K562 (cell line): Measurements from ENCODE around the gene HOXA5. TPM values are rescaled to one million over a fixed set of nuclear protein-coding genes. Genes with fewer than 3 reads are reported as not detected.

Experiments
- ATAC-seq: fragments of 200-7000 bp; cut with Tn5 transposase; 3 replicates; pipeline ENCODE4 v1.9.1; 2020; ENCODE audit warnings: moderate library complexity
- BruUV-seq: library from RNA; stranded (reverse); fragments of 400-500 nt; replicated peaks from 2 replicates; lab custom pipeline; 2021; lab: Mats Ljungman, UMichigan
- CTCF ChIA-PET: fragments of 300-600 bp; formaldehyde crosslinking; extraction: SDS; loops from one replicate; lab custom pipeline; 2021; ENCODE audit warnings: low intra/inter-chr PET ratio; lab: Yijun Ruan, JAX
- POLR2A ChIA-PET: fragments of 300-600, 350-650 bp; sonication (Branson Sonifier 250); formaldehyde crosslinking; extraction: SDS; loops from one replicate; lab custom pipeline; 2021; ENCODE audit warnings: antibody characterized with exemption, inconsistent platforms; lab: Yijun Ruan, JAX
- DNase-seq, 4 experiments: peaks; one replicate each; pipeline versions ENCODE4 v3.0.0 to v3.0.0-alpha.2; 2011 to 2018; ENCODE audit warnings: low spot score in 3 of 4, mixed read lengths in 3 of 4; ENCODE audit errors: extremely low read depth in 1 of 4
- FAIRE-seq: peaks from 2 replicates; lab custom pipeline; 2011; peaks lifted over from hg19 to GRCh38; lab: Jason Lieb, UNC
- H2AFZ ChIP-seq: 2 replicates; pipeline ENCODE4 v1.6.0; 2011; ENCODE audit warnings: low read depth, low read length, control low read depth, inconsistent platforms
- H3K27ac ChIP-seq: fragments of 200-600 bp; 3 replicates; pipeline ENCODE4 v1.8.0; 2011; ENCODE audit warnings: low read depth, mild to moderate bottlenecking, control low read depth, inconsistent platforms, low read length, moderate library complexity, mixed read lengths; ENCODE audit errors: extremely low read depth
- H3K27me3 ChIP-seq, 2 experiments: fragments of 300-600 bp in 1 of 2; 2 replicates in 1 of 2; 3 replicates in 1 of 2; pipeline versions ENCODE4 v1.6.0 to v1.8.0; 2011; ENCODE audit warnings: inconsistent platforms in 2 of 2, low read length in 2 of 2, mild to moderate bottlenecking in 1 of 2, mixed read lengths in 1 of 2, moderate library complexity in 1 of 2; ENCODE audit not compliant: control insufficient read depth in 2 of 2, insufficient read depth in 2 of 2
- H3K36me3 ChIP-seq: fragments of 300-600 bp; 3 replicates; pipeline ENCODE4 v1.8.0; 2011; ENCODE audit warnings: mild to moderate bottlenecking, low read length, inconsistent platforms; ENCODE audit not compliant: control insufficient read depth, insufficient read depth
- H3K4me1 ChIP-seq, 2 experiments: fragments of 200-600 bp in 1 of 2; replicated peaks in 1 of 2; 2 replicates in 1 of 2; 3 replicates in 1 of 2; pipeline versions ENCODE4 v1.5.1 to v1.8.0; 2011; ENCODE audit warnings: inconsistent platforms in 2 of 2, low read length in 2 of 2, mild to moderate bottlenecking in 1 of 2, mixed read lengths in 1 of 2, moderate library complexity in 1 of 2; ENCODE audit not compliant: control insufficient read depth in 2 of 2, insufficient read depth in 2 of 2
- H3K4me2 ChIP-seq: 2 replicates; pipeline ENCODE4 v1.6.1; 2011; ENCODE audit warnings: low read length, control low read depth, inconsistent platforms, mixed read lengths; ENCODE audit not compliant: insufficient read depth
- H3K4me3 ChIP-seq: fragments of 200-600 bp; sonication (generic), shearing (Covaris generic); 2 replicates; pipeline ENCODE4 v1.5.1; 2016; ENCODE audit warnings: control low read depth, inconsistent platforms
- H3K79me2 ChIP-seq: fragments of 200-600 bp; 3 replicates; pipeline ENCODE4 v1.8.0; 2011; ENCODE audit warnings: low read length, inconsistent platforms; ENCODE audit not compliant: control insufficient read depth, insufficient read depth
- H3K9ac ChIP-seq, 2 experiments: 2 replicates each; pipeline versions ENCODE4 v1.6.0 to v1.6.1; 2011; ENCODE audit warnings: low read depth in 2 of 2, low read length in 2 of 2, control low read depth in 1 of 2, inconsistent platforms in 1 of 2, mild to moderate bottlenecking in 1 of 2, mixed read lengths in 1 of 2; ENCODE audit not compliant: insufficient read depth in 1 of 2
- H3K9me1 ChIP-seq: one replicate; pipeline ENCODE4 v1.6.0; 2011; ENCODE audit warnings: inconsistent platforms, mild to moderate bottlenecking, low read length, moderate library complexity; ENCODE audit not compliant: control insufficient read depth, insufficient read depth
- H3K9me3 ChIP-seq: replicated peaks from 2 replicates; pipeline ENCODE4 v1.5.1; 2011; ENCODE audit warnings: low read depth, low read length, inconsistent platforms; ENCODE audit not compliant: control insufficient read depth, insufficient read depth
- H4K20me1 ChIP-seq: replicated peaks from 2 replicates; pipeline ENCODE4 v1.6.1; 2011; ENCODE audit warnings: low read length, inconsistent platforms, mixed read lengths; ENCODE audit not compliant: control insufficient read depth, insufficient read depth
- AFF1 ChIP-seq, 2 experiments: fragments of 450-650 bp; IDR thresholded peaks; 2 replicates each; pipeline ENCODE4 v1.6.1; 2018; ENCODE audit warnings: mild to moderate bottlenecking in 2 of 2, low read depth in 1 of 2; ENCODE audit not compliant: partially characterized antibody in 2 of 2
- BCOR ChIP-seq: fragments of 450-650 bp; IDR thresholded peaks from 2 replicates; pipeline ENCODE4 v1.6.1; 2016
- CHD2 ChIP-seq: IDR thresholded peaks from 2 replicates; pipeline ENCODE4 v1.6.1; 2011; ENCODE audit warnings: low read depth, low read length
- ZKSCAN3 ChIP-seq: fragments of 250-450 bp; sonication (Bioruptor Pico); IDR thresholded peaks from 2 replicates; pipeline ENCODE4 v1.4.0; 2020
- ZNF780A ChIP-seq: fragments of 250-450 bp; sonication (Bioruptor Pico); IDR thresholded peaks from 2 replicates; pipeline ENCODE4 v1.5.0; 2021; ENCODE audit warnings: mild to moderate bottlenecking
- WGBS: fragments of 100-300 bp; shearing (Covaris generic); methylation state at CpG from one replicate; pipeline ENCODE4 v1.1.6; 2016; ENCODE audit warnings: low coverage, mixed read lengths; ENCODE audit not compliant: insufficient coverage; ENCODE audit errors: missing lambda C conversion rate; 5-methylcytosine and 5-hydroxymethylcytosine counted together
- in situ Hi-C: fragments of 300-500 bp; cut with MboI; formaldehyde crosslinking; loops from 4 replicates; pipeline ENCODE4 v1.15.0; 2018; ENCODE audit warnings: inconsistent platforms, mixed read lengths
- intact Hi-C: fragments of 100-400 bp; cut with micrococcal nuclease; formaldehyde crosslinking; loops from 2 replicates; pipeline ENCODE4 v1.14.2; 2022
- polyA plus RNA-seq, 8 experiments: library from polyadenylated mRNA; depleted of rRNA in 4 of 8; stranded (reverse) in 5 of 8; unstranded in 3 of 8; fragments of >200 nt; fragmentation: Nextera tagmentation in 2 of 8; fragmentation: Illumina TruSeq in 1 of 8; extraction: Ambion mirVana in 2 of 8; extraction: Trizol in 1 of 8; gene quantifications; 2 replicates each; pipeline versions ENCODE4 v1.2.1 to v1.2.3, GENCODE V29; 2011 to 2014; ENCODE audit warnings: inconsistent platforms in 1 of 8, missing spikeins in 1 of 8
- total RNA-seq, 7 experiments: library from RNA; depleted of rRNA in 6 of 7; stranded (reverse); fragments of >200 nt in 6 of 7; fragmentation: Illumina TruSeq in 2 of 7; extraction: Trizol in 2 of 7; gene quantifications; 2 replicates each; pipeline versions ENCODE4 v1.2.1 to v1.2.3, GENCODE V29; 2011 to 2021; ENCODE audit warnings: low replicate concordance in 1 of 7
- TF ChIP-seq, protein P1 (sequence below): fragments of 200-600 bp; sonication (generic); IDR thresholded peaks from one replicate; pipeline ENCODE4 v1.6.1; 2012; ENCODE audit warnings: mild to moderate bottlenecking, low read depth, low read length, inconsistent platforms

Gene HOXA5
- total and polyA plus RNA-seq, 9 of the 15 experiments (the other 6 are each of a cell fraction or from before 2014, with no cell fraction given) = 0.13 TPM; not detected in 8

DNA sequence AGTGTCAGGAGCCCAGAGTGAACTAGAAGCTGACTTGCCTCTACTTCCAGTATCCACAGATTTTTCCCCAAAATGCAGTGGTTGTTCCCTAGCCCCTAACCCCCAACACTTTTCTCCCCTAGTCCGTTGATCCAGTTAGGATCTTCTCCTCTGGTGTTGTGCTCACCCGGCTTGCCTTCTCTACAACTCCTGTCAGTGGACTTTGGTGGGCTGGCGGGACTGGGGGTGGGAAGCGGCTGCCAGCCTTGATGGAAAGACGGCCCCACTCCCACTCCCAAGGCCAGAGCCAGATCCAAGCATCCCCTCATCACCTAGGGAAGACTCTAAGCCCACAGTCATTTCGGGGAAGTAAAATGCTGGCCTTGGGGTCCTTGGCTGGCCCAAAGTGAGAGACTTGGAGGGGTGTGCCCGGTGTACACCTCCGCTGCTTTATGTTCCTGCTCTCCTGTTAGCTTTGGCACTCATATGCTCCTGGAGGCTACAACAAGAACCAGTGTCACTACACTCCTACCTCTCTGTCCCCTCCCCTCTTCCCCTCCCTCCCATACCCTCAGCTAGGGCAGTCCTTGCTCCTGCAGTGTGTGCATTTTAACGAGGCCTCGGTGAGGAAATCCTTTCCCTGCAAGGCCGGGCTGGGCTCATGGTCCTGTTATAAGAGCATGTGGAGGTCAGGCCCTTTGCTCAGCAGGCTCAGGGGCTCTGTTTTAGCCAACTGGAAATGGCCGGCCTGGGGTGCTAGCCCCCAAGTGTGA, 31.6 kb upstream of the HOXA5 start:
- DNase-seq (no peak), ATAC-seq (no peak), FAIRE-seq (no peak)
- ChIA-PET CTCF (no interaction called here), POLR2A (interaction anchor here (0.6 to 0.7 kb wide), 3 partner anchors 13 to 405 kb away, joined by 3 read pairs; partner anchors contain the start of gene HOXA5)
- no peak overlapping the region for H2AFZ ChIP-seq
- H3K27me3 ChIP-seq = peaks cover 31 to 70% of the 10 kb centered on the region in 2 experiments
- in situ Hi-C loops = loop anchor here (25.0 kb wide), 3 partner anchors 663 to 1288 kb away; no protein-coding TSS in a partner anchor
- no peak overlapping the region for H3K4me3 ChIP-seq
- H3K9me3 ChIP-seq = no peaks in the 10 kb centered on the region; the same call in 1 of the 2 replicates
- H3K9me1 ChIP-seq = no peaks in the 10 kb centered on the region
- H4K20me1 ChIP-seq = no peaks in the 10 kb centered on the region
- peaks cover 0 to 10% of the 10 kb centered on the region in 2 experiments; a peak in 1 of 5 replicates for H3K4me1 ChIP-seq
- no peak overlapping the region for H3K9ac ChIP-seq
- no TSS peak for BruUV-seq
- no peaks in the 10 kb centered on the region for H3K36me3 ChIP-seq
- no peak overlapping the region for H3K27ac ChIP-seq
- no peak overlapping the region for H3K4me2 ChIP-seq
- H3K79me2 ChIP-seq = no peaks in the 10 kb centered on the region
- WGBS = 2% methylated on average over 12 of the region's 12 CpGs
- intact Hi-C loops = no loop called here
- TF ChIP-seq, protein P1, sequence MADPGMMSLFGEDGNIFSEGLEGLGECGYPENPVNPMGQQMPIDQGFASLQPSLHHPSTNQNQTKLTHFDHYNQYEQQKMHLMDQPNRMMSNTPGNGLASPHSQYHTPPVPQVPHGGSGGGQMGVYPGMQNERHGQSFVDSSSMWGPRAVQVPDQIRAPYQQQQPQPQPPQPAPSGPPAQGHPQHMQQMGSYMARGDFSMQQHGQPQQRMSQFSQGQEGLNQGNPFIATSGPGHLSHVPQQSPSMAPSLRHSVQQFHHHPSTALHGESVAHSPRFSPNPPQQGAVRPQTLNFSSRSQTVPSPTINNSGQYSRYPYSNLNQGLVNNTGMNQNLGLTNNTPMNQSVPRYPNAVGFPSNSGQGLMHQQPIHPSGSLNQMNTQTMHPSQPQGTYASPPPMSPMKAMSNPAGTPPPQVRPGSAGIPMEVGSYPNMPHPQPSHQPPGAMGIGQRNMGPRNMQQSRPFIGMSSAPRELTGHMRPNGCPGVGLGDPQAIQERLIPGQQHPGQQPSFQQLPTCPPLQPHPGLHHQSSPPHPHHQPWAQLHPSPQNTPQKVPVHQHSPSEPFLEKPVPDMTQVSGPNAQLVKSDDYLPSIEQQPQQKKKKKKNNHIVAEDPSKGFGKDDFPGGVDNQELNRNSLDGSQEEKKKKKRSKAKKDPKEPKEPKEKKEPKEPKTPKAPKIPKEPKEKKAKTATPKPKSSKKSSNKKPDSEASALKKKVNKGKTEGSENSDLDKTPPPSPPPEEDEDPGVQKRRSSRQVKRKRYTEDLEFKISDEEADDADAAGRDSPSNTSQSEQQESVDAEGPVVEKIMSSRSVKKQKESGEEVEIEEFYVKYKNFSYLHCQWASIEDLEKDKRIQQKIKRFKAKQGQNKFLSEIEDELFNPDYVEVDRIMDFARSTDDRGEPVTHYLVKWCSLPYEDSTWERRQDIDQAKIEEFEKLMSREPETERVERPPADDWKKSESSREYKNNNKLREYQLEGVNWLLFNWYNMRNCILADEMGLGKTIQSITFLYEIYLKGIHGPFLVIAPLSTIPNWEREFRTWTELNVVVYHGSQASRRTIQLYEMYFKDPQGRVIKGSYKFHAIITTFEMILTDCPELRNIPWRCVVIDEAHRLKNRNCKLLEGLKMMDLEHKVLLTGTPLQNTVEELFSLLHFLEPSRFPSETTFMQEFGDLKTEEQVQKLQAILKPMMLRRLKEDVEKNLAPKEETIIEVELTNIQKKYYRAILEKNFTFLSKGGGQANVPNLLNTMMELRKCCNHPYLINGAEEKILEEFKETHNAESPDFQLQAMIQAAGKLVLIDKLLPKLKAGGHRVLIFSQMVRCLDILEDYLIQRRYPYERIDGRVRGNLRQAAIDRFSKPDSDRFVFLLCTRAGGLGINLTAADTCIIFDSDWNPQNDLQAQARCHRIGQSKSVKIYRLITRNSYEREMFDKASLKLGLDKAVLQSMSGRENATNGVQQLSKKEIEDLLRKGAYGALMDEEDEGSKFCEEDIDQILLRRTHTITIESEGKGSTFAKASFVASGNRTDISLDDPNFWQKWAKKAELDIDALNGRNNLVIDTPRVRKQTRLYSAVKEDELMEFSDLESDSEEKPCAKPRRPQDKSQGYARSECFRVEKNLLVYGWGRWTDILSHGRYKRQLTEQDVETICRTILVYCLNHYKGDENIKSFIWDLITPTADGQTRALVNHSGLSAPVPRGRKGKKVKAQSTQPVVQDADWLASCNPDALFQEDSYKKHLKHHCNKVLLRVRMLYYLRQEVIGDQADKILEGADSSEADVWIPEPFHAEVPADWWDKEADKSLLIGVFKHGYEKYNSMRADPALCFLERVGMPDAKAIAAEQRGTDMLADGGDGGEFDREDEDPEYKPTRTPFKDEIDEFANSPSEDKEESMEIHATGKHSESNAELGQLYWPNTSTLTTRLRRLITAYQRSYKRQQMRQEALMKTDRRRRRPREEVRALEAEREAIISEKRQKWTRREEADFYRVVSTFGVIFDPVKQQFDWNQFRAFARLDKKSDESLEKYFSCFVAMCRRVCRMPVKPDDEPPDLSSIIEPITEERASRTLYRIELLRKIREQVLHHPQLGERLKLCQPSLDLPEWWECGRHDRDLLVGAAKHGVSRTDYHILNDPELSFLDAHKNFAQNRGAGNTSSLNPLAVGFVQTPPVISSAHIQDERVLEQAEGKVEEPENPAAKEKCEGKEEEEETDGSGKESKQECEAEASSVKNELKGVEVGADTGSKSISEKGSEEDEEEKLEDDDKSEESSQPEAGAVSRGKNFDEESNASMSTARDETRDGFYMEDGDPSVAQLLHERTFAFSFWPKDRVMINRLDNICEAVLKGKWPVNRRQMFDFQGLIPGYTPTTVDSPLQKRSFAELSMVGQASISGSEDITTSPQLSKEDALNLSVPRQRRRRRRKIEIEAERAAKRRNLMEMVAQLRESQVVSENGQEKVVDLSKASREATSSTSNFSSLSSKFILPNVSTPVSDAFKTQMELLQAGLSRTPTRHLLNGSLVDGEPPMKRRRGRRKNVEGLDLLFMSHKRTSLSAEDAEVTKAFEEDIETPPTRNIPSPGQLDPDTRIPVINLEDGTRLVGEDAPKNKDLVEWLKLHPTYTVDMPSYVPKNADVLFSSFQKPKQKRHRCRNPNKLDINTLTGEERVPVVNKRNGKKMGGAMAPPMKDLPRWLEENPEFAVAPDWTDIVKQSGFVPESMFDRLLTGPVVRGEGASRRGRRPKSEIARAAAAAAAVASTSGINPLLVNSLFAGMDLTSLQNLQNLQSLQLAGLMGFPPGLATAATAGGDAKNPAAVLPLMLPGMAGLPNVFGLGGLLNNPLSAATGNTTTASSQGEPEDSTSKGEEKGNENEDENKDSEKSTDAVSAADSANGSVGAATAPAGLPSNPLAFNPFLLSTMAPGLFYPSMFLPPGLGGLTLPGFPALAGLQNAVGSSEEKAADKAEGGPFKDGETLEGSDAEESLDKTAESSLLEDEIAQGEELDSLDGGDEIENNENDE = no peak
- TF ChIP-seq AFF1 (IDR thresholded peaks at IDR 0.05; ENCODE audit: low read depth in 1 of 2, partially characterized antibody in 2 of 2) (no peak), BCOR (no peak), CHD2 (no peak), ZKSCAN3 (CRISPR knock-in tag) (no peak), ZNF780A (CRISPR knock-in tag) (no peak)
